NCI-H1436 (cell line): Measurements from ENCODE around the gene HELQ.

ENCODE experiments used
- DNase-seq: peaks from one replicate; lab custom pipeline; 2025; lab: John Stamatoyannopoulos, UW

HELQ gene

GRCh38 chr4:83369831-83370639, 85.6 kb downstream of the HELQ start:
- DNase-seq: no peak

- DNase-seq: no peak
Observed at GRCh38 chr4:83364312-83364711, 91.3 kb downstream of the HELQ start.

- DNase-seq: no peak
Observed at GRCh38 chr4:83362492-83363329, 92.9 kb downstream of the HELQ start.

GRCh38 chr4:83361416-83362103, 94.1 kb downstream of the HELQ start:
- no peak for DNase-seq

GRCh38 chr4:83360018-83360417, 95.6 kb downstream of the HELQ start:
- no peak for DNase-seq

GRCh38 chr4:83358410-83358809, 97.2 kb downstream of the HELQ start:
- no peak for DNase-seq
